ENCODE results near the gene ZNF346. TPM values are rescaled to one million over a fixed set of nuclear protein-coding genes. Genes with fewer than 3 reads are reported as not detected.

Gene ZNF346
- total RNA-seq, 2 experiments from 2014 or later, result 36.6 to 42.4 TPM

DNA sequence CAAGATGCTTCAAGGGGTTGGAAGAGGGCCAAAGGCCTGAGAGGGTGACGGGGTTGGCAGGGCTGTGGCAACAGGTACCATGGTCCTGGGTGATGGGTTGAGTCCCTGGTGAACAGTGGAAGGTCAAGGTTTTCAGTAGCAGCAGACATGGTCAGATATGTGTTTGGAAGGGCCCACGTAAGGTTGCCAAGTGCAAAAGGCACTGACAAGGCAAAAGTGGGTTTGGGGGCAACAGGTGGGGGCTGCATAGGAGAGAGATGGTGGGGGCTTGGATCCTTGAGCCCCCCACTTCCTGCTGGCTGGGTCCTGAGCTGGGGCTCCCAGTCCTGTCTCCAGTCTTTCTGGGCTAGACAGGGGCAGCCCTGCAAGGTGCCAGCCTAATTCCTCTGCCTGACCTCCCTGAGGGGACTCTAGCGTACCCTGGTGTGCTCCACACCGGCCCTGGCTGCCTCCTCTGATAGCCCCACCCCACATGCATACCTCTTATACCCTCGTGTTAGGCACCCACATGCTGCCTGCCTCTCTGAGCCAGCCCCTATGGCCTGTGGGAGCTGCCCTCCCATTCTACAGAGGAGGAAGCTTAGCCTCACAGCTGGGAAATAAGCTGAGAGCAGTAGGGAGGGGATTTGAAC is 90.2 kb downstream of the ZNF346 start:
- intact Hi-C loops (cut with micrococcal nuclease; ENCODE audit: unreplicated experiment), result loop anchor here (1.0 to 5.0 kb wide), 7 partner anchors 41 to 452 kb away; no protein-coding TSS in a partner anchor
- H3K27ac ChIP-seq (ENCODE audit: low read depth, low read length, poor library complexity, severe bottlenecking), result no peak overlapping the region
- DNase-seq (ENCODE audit: low spot score), result no peak
- H3K9me2 ChIP-seq (ENCODE audit: insufficient read depth, low read length), result no peaks in the 10 kb centered on the region
- ChIA-PET POLR2A (interaction anchor here (0.6 to 1.3 kb wide), 4 partner anchors 139 to 452 kb away, joined by 3 to 5 read pairs (median 4); no protein-coding TSS in a partner anchor), CTCF (ENCODE audit: unreplicated experiment) (interaction anchor here (0.6 to 2.3 kb wide), 11 partner anchors 16 to 452 kb away, joined by 3 to 13 read pairs (median 4); partner anchors contain the start of gene PDLIM7)
- peaks cover 43% of the 10 kb centered on the region for H3K4me1 ChIP-seq (ENCODE audit: insufficient read depth, low read length, poor library complexity, severe bottlenecking)
- H4K20me1 ChIP-seq (ENCODE audit: insufficient read depth, low read length), result no peaks in the 10 kb centered on the region
- no peak overlapping the region for H3K4me2 ChIP-seq (ENCODE audit: low read length)
- no peaks in the 10 kb centered on the region for H3K9me3 ChIP-seq (ENCODE audit: low read length)
- no peak overlapping the region for H2AFZ ChIP-seq (ENCODE audit: low read length)
- H3K79me2 ChIP-seq (ENCODE audit: insufficient read depth, low read depth, low read length), result no peaks in the 10 kb centered on the region
- BruUV-seq (replicated peaks), result no TSS peak
- no peaks in the 10 kb centered on the region for H3K36me3 ChIP-seq (ENCODE audit: insufficient read depth, low read length)
- no peak overlapping the region for H3K4me3 ChIP-seq (ENCODE audit: low read depth, low read length, poor library complexity, severe bottlenecking)
- TF ChIP-seq CTCF (conservative IDR thresholded peaks at IDR 0.05; ENCODE audit: low read length) (no peak), EZH2phosphoT487 (IDR thresholded peaks at IDR 0.05; ENCODE audit: borderline replicate concordance, low read depth, low read length) (no peak)

GRCh38 chr5:177113566-177114424 is 91.3 kb downstream of the ZNF346 start:
- peak; percentile 83 for DNase-seq (ENCODE audit: low spot score)
- H3K4me1 ChIP-seq (ENCODE audit: insufficient read depth, low read length, poor library complexity, severe bottlenecking), result peaks cover 53% of the 10 kb centered on the region
- H3K36me3 ChIP-seq (ENCODE audit: insufficient read depth, low read length), result no peaks in the 10 kb centered on the region
- H3K4me2 ChIP-seq (ENCODE audit: low read length), result peak overlapping the region; percentile 38
- no peaks in the 10 kb centered on the region for H3K9me2 ChIP-seq (ENCODE audit: insufficient read depth, low read length)
- BruUV-seq (replicated peaks), result no TSS peak
- peak overlapping the region; percentile 11 for H3K27ac ChIP-seq (ENCODE audit: low read depth, low read length, poor library complexity, severe bottlenecking)
- intact Hi-C loops (cut with micrococcal nuclease; ENCODE audit: unreplicated experiment), result loop anchor here (1.0 to 5.0 kb wide), 7 partner anchors 134 to 344 kb away; partner anchors contain the start of genes MXD3, PRELID1 and RAB24
- H3K9me3 ChIP-seq (ENCODE audit: low read length), result no peaks in the 10 kb centered on the region
- H4K20me1 ChIP-seq (ENCODE audit: insufficient read depth, low read length), result no peaks in the 10 kb centered on the region
- no peaks in the 10 kb centered on the region for H3K79me2 ChIP-seq (ENCODE audit: insufficient read depth, low read depth, low read length)
- peak overlapping the region; percentile 68; the same call in 1 of the 2 replicates for H2AFZ ChIP-seq (ENCODE audit: low read length)
- H3K4me3 ChIP-seq (ENCODE audit: low read depth, low read length, poor library complexity, severe bottlenecking), result no peak overlapping the region
- ChIA-PET CTCF (ENCODE audit: unreplicated experiment) (interaction anchor here (0.7 to 1.8 kb wide), 8 partner anchors 42 to 453 kb away, joined by 3 to 6 read pairs (median 4); partner anchors contain the start of gene MXD3), POLR2A (interaction anchor here (1.0 to 1.8 kb wide), 8 partner anchors 10 to 199 kb away, joined by 3 to 7 read pairs (median 4); partner anchors contain the start of gene FGFR4)
- peak; percentile 99 for TF ChIP-seq CTCF (conservative IDR thresholded peaks at IDR 0.05; ENCODE audit: low read length)
- no peak for TF ChIP-seq EZH2phosphoT487 (IDR thresholded peaks at IDR 0.05; ENCODE audit: borderline replicate concordance, low read depth, low read length)
